Measurements from ENCODE around the gene SELENON. TPM values are rescaled to one million over a fixed set of nuclear protein-coding genes. Genes with fewer than 3 reads are reported as not detected.

Gene SELENON
- total RNA-seq, 1 experiment from 2014 or later = 90.9 TPM

DNA sequence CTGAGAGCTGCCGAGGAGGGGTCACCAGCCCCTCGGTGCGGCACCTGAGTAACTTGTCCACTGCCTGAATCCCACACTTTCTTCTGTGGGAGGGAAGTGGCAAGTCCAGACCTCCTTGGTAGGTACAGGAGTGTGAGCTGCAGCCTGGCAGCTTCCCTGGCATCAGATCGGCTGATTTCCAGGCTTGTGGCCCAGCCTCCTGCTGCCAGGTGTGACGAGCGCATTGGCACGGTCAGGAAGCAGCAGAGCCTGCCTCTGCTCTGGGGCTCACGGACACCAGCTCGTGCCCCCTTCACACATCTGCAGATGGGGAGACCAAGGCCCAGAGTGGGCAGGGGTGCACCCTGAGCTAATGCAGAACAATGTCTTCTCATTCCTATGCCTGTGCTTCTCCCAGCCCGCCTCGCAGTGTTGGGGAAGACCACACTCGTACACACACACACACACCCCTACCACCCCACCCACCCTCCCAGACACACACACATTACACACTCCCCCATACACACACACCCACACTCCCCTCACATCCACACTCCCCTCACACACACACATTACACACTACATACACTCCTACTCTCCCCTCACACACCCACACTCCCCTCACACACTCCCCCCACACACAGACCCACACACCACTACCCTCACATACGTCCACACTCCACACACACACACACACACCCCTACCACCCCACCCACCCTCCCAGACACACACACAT lies 33.1 kb upstream of the SELENON start:
- no peaks in the 10 kb centered on the region for H4K20me1 ChIP-seq (ENCODE audit: control insufficient read depth, insufficient read depth, insufficient read length)
- H4K91ac ChIP-seq (ENCODE audit: insufficient read length, low read depth, low read length) = no peak overlapping the region
- H3K23ac ChIP-seq (ENCODE audit: insufficient read length, low read depth, low read length) = no peak overlapping the region
- no peak overlapping the region for H2AFZ ChIP-seq (ENCODE audit: low read length)
- no peak overlapping the region for H3K4me3 Mint-ChIP-seq
- 100% methylated on average over 1 of the region's 13 CpGs for WGBS (ENCODE audit: extremely low coverage, insufficient read length, low lambda C conversion rate)
- no peaks in the 10 kb centered on the region for H3K4me1 ChIP-seq (ENCODE audit: insufficient read depth, low read length)
- no peak overlapping the region for H3K14ac ChIP-seq (ENCODE audit: insufficient read depth, low read length)
- no peak overlapping the region for H3K56ac ChIP-seq (ENCODE audit: insufficient read length, low read depth, low read length)
- H3K9me3 ChIP-seq (ENCODE audit: control insufficient read depth, low read depth, low read length) = no peaks in the 10 kb centered on the region
- TF ChIP-seq, protein P1, sequence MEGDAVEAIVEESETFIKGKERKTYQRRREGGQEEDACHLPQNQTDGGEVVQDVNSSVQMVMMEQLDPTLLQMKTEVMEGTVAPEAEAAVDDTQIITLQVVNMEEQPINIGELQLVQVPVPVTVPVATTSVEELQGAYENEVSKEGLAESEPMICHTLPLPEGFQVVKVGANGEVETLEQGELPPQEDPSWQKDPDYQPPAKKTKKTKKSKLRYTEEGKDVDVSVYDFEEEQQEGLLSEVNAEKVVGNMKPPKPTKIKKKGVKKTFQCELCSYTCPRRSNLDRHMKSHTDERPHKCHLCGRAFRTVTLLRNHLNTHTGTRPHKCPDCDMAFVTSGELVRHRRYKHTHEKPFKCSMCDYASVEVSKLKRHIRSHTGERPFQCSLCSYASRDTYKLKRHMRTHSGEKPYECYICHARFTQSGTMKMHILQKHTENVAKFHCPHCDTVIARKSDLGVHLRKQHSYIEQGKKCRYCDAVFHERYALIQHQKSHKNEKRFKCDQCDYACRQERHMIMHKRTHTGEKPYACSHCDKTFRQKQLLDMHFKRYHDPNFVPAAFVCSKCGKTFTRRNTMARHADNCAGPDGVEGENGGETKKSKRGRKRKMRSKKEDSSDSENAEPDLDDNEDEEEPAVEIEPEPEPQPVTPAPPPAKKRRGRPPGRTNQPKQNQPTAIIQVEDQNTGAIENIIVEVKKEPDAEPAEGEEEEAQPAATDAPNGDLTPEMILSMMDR (conservative IDR thresholded peaks at IDR 0.05) = no peak
- no peak overlapping the region; a peak in 1 of 7 replicates for H3K27ac Mint-ChIP-seq
- H2AK5ac ChIP-seq (ENCODE audit: insufficient read length, low read length) = no peak overlapping the region
- H4K8ac ChIP-seq (replicated peaks; ENCODE audit: insufficient read length, low read depth, low read length) = no peak overlapping the region
- H3K4me1 Mint-ChIP-seq = peaks cover 19 to 30% of the 10 kb centered on the region in 2 experiments
- no peaks in the 10 kb centered on the region for H3K9me3 Mint-ChIP-seq
- H3K27me3 ChIP-seq (ENCODE audit: insufficient read depth, low read length) = no peaks in the 10 kb centered on the region
- H2BK5ac ChIP-seq (ENCODE audit: insufficient read length, low read length) = no peak overlapping the region
- no peaks in the 10 kb centered on the region for H3K79me2 ChIP-seq (ENCODE audit: insufficient read depth, low read length)
- H3K18ac ChIP-seq (ENCODE audit: insufficient read length, low read depth, low read length) = no peak overlapping the region
- H3K27ac ChIP-seq (ENCODE audit: insufficient read length, low read depth, low read length) = no peak overlapping the region
- H2BK20ac ChIP-seq (ENCODE audit: low read depth, low read length, poor library complexity, severe bottlenecking) = no peak overlapping the region
- no peak overlapping the region for H4K5ac ChIP-seq (ENCODE audit: insufficient read length, low read depth, low read length)
- peaks cover 3% of the 10 kb centered on the region for H3K23me2 ChIP-seq (ENCODE audit: insufficient read length, low read depth, low read length, poor library complexity, severe bottlenecking)
- no peak overlapping the region for H3T11ph ChIP-seq (ENCODE audit: low read length)
- no peaks in the 10 kb centered on the region for H3K27me3 Mint-ChIP-seq (ENCODE audit: low read depth)
- no peak overlapping the region for H3K4me2 ChIP-seq (ENCODE audit: insufficient read depth, insufficient read length, low read length)
- H3K36me3 Mint-ChIP-seq (ENCODE audit: insufficient read depth in 1 of 3, low read depth in 3 of 3) = no peaks in the 10 kb centered on the region; a peak in 1 of 7 replicates
- H2BK12ac ChIP-seq (ENCODE audit: insufficient read length, low read depth, low read length) = no peak overlapping the region
- H3K79me1 ChIP-seq (ENCODE audit: insufficient read depth, low read depth, low read length, poor library complexity, severe bottlenecking) = no peaks in the 10 kb centered on the region
- H2BK15ac ChIP-seq (ENCODE audit: low read depth, low read length) = no peak overlapping the region
- no peak overlapping the region for H2BK120ac ChIP-seq (ENCODE audit: low read depth, low read length, poor library complexity, severe bottlenecking)
- no peak overlapping the region for H3K4ac ChIP-seq (ENCODE audit: low read depth, low read length)
- H3K9ac ChIP-seq (ENCODE audit: extremely low read depth, insufficient read length, low read length) = no peak overlapping the region
- DNase-seq = no peak

Data from H9 (cell line).